Spleen (tissue), 7 donors: ENCODE measurements around the gene EFEMP2.

Source experiments
- POLR2A ChIP-seq, 3 donors: fragments of 450-650 bp; IDR thresholded peaks; one replicate each; pipeline ENCODE4 v1.5.1; 2017; ENCODE audit warnings: antibody characterized with exemption in 3 of 3, mild to moderate bottlenecking in 1 of 3
- POLR2AphosphoS5 ChIP-seq, 3 donors: sonication (generic); formaldehyde crosslinking; IDR thresholded peaks; one replicate each; pipeline ENCODE4 v1.5.1; 2017; ENCODE audit warnings: antibody characterized with exemption in 3 of 3
- TF ChIP-seq, protein P1 (sequence below), 11 experiments: fragments of 200-600 bp in 7 of 11; fragments of 450-650 bp in 4 of 11; sonication (generic) in 4 of 11; IDR thresholded peaks in 8 of 11; conservative IDR thresholded peaks in 3 of 11; 1 replicate in 7 of 11; 2 replicates in 4 of 11; pipeline versions ENCODE4 v1.4.0 to v1.8.0; 2016 to 2021; ENCODE audit warnings: antibody characterized with exemption in 11 of 11, inconsistent platforms in 4 of 11, mild to moderate bottlenecking in 1 of 11
- donor health status: DM: no; HTN: no; CAD: no; lungs with moderate emphysema.
- donor health status: DM: no; HTN: no; CAD: no.
- donor health status: DM: no; HTN: no; CAD: no.

DNA sequence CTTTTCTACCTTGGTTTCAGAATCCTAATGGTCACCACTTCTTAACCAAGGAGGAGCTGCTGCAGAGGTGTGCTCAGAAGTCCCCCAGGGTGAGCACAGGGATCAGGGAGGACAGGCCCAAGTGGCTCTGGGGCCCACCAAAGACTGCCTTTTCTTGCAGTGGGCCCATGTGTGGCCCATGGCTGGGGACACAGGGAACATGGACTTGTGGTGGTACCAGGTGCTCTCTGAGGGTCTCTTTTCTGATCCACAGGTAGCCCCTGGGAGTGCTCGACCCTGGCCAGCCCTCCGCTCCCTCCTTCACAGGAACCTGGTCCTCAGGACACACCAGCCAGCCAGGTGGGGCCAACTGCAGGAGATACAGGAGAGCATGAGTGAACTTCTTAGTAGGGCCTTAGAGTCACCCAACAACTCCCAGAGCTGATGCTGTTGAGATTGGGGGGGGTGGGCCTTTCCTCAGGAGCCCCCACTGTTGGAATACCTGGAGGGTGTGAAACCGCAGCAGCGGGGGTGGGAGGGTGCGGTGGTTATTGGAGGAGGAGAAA is 10.3 kb downstream of the EFEMP2 start:
- TF ChIP-seq POLR2A (IDR thresholded peaks at IDR 0.05), result no peak
- TF ChIP-seq, protein P1, sequence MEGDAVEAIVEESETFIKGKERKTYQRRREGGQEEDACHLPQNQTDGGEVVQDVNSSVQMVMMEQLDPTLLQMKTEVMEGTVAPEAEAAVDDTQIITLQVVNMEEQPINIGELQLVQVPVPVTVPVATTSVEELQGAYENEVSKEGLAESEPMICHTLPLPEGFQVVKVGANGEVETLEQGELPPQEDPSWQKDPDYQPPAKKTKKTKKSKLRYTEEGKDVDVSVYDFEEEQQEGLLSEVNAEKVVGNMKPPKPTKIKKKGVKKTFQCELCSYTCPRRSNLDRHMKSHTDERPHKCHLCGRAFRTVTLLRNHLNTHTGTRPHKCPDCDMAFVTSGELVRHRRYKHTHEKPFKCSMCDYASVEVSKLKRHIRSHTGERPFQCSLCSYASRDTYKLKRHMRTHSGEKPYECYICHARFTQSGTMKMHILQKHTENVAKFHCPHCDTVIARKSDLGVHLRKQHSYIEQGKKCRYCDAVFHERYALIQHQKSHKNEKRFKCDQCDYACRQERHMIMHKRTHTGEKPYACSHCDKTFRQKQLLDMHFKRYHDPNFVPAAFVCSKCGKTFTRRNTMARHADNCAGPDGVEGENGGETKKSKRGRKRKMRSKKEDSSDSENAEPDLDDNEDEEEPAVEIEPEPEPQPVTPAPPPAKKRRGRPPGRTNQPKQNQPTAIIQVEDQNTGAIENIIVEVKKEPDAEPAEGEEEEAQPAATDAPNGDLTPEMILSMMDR (IDR thresholded peaks at IDR 0.05 in 8 of 11, conservative IDR thresholded peaks at IDR 0.05 in 3 of 11), result no peak
- no peak for TF ChIP-seq POLR2AphosphoS5 (IDR thresholded peaks at IDR 0.05)
